Astrocyte (in vitro differentiated cells and primary cell): ENCODE results near the gene ATP8B4. TPM values are rescaled to one million over a fixed set of nuclear protein-coding genes. Genes with fewer than 3 reads are reported as not detected.

ENCODE experiments used
- DNase-seq: peaks from one replicate; pipeline ENCODE4 v3.0.0-alpha.2; 2010; ENCODE audit warnings: low read depth
- FAIRE-seq: peaks from 2 replicates; lab custom pipeline; 2011; peaks lifted over from hg19 to GRCh38; lab: Jason Lieb, UNC
- H2AFZ ChIP-seq: 2 replicates; pipeline ENCODE4 v1.6.0; 2012; ENCODE audit warnings: low read depth, low read length, inconsistent platforms
- H3K27ac ChIP-seq: 2 replicates; pipeline ENCODE4 v1.5.1; 2011; ENCODE audit warnings: low read depth, low read length, inconsistent platforms
- H3K27me3 ChIP-seq: 2 replicates; pipeline ENCODE4 v1.6.0; 2011; ENCODE audit warnings: low read length, inconsistent platforms; ENCODE audit not compliant: insufficient read depth
- H3K36me3 ChIP-seq: 2 replicates; pipeline ENCODE4 v1.5.1; 2011; ENCODE audit warnings: low read length, inconsistent platforms; ENCODE audit not compliant: insufficient read depth
- H3K4me1 ChIP-seq: 2 replicates; pipeline ENCODE4 v1.5.1; 2011; ENCODE audit warnings: low read length, inconsistent platforms; ENCODE audit not compliant: insufficient read depth
- H3K4me2 ChIP-seq: 2 replicates; pipeline ENCODE4 v1.6.0; 2012; ENCODE audit warnings: low read length, inconsistent platforms
- H3K4me3 ChIP-seq: 2 replicates; pipeline ENCODE4 v1.5.1; 2011; ENCODE audit warnings: low read depth, mild to moderate bottlenecking, low read length, inconsistent platforms; ENCODE audit not compliant: insufficient read depth
- H3K79me2 ChIP-seq: 2 replicates; pipeline ENCODE4 v1.6.0; 2012; ENCODE audit warnings: mild to moderate bottlenecking, low read length, inconsistent platforms; ENCODE audit not compliant: insufficient read depth
- H3K9ac ChIP-seq: 2 replicates; pipeline ENCODE4 v1.6.0; 2012; ENCODE audit warnings: mild to moderate bottlenecking, low read length, inconsistent platforms
- H3K9me3 ChIP-seq: 2 replicates; pipeline ENCODE4 v1.5.1; 2012; ENCODE audit warnings: low read depth, mild to moderate bottlenecking, low read length, inconsistent platforms; ENCODE audit not compliant: insufficient read depth
- H4K20me1 ChIP-seq: 2 replicates; pipeline ENCODE4 v1.6.0; 2012; ENCODE audit warnings: low read length, inconsistent platforms; ENCODE audit not compliant: insufficient read depth
- H3K27ac Mint-ChIP-seq: one replicate; pipeline ENCODE4 v1.8.0; 2021; ENCODE audit warnings: mild to moderate bottlenecking, mixed read lengths; ENCODE audit not compliant: unreplicated experiment
- H3K27me3 Mint-ChIP-seq: one replicate; pipeline ENCODE4 v1.8.0; 2021; ENCODE audit warnings: low read depth, mixed read lengths; ENCODE audit not compliant: unreplicated experiment
- H3K36me3 Mint-ChIP-seq: one replicate; pipeline ENCODE4 v1.8.0; 2021; ENCODE audit warnings: low read depth, mixed read lengths; ENCODE audit not compliant: unreplicated experiment
- H3K4me1 Mint-ChIP-seq: one replicate; pipeline ENCODE4 v1.8.0; 2021; ENCODE audit warnings: low read depth, mixed read lengths; ENCODE audit not compliant: unreplicated experiment
- H3K4me3 Mint-ChIP-seq: one replicate; pipeline ENCODE4 v1.8.0; 2021; ENCODE audit warnings: mild to moderate bottlenecking, moderate library complexity, mixed read lengths; ENCODE audit not compliant: unreplicated experiment
- H3K9me3 Mint-ChIP-seq: one replicate; pipeline ENCODE4 v1.8.0; 2021; ENCODE audit warnings: mild to moderate bottlenecking, mixed read lengths; ENCODE audit not compliant: unreplicated experiment
- EZH2 ChIP-seq: IDR thresholded peaks from 2 replicates; pipeline ENCODE4 v1.6.1; 2012; ENCODE audit warnings: mild to moderate bottlenecking, low read length, inconsistent platforms; ENCODE audit not compliant: insufficient read depth
- total RNA-seq: library from RNA; stranded (reverse); gene quantifications from 2 replicates; pipeline ENCODE4 v1.2.1, GENCODE V29; 2021
- TF ChIP-seq, protein P1 (sequence below): IDR thresholded peaks from 2 replicates; pipeline ENCODE4 v1.5.1; 2011; ENCODE audit warnings: low read depth, mild to moderate bottlenecking, inconsistent platforms, low read length, moderate library complexity; ENCODE audit not compliant: insufficient read depth

ATP8B4 gene
- total RNA-seq, 1 donor from 2014 or later: 0.23 TPM

DNA sequence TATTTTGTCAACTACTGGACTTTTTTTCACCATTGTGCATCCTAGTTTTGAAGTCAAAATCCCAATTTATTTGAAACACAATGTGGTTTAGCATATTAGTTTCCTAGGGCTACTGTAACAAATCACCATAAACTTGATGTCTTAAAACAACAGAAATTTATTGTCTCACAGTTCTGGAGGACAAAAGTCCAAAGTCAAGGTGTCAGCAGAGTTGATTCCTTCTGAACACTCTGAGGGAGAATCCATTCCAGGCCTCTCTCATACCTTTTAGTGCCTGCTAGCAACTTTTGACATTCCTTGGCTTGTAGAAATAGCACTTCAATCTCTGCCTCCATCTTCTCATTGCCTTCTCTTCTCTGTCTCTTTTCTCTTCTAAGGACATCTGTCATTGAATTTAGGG lies 48.1 kb upstream of the ATP8B4 start:
- H3K36me3 Mint-ChIP-seq: peaks cover 2% of the 10 kb centered on the region
- Histone ChIP-seq H3K27ac (no peak overlapping the region), H3K9me3 (no peaks in the 10 kb centered on the region), H4K20me1 (no peaks in the 10 kb centered on the region), H3K79me2 (no peaks in the 10 kb centered on the region), H3K9ac (no peak overlapping the region), H3K4me2 (no peak overlapping the region), H3K4me3 (no peak overlapping the region), H3K4me1 (peaks cover 10% of the 10 kb centered on the region), H2AFZ (no peak overlapping the region), H3K27me3 (no peaks in the 10 kb centered on the region), H3K36me3 (no peaks in the 10 kb centered on the region)
- FAIRE-seq: no peak
- H3K27me3 Mint-ChIP-seq: no peaks in the 10 kb centered on the region
- H3K9me3 Mint-ChIP-seq: peaks cover 7% of the 10 kb centered on the region
- TF ChIP-seq, protein P1, sequence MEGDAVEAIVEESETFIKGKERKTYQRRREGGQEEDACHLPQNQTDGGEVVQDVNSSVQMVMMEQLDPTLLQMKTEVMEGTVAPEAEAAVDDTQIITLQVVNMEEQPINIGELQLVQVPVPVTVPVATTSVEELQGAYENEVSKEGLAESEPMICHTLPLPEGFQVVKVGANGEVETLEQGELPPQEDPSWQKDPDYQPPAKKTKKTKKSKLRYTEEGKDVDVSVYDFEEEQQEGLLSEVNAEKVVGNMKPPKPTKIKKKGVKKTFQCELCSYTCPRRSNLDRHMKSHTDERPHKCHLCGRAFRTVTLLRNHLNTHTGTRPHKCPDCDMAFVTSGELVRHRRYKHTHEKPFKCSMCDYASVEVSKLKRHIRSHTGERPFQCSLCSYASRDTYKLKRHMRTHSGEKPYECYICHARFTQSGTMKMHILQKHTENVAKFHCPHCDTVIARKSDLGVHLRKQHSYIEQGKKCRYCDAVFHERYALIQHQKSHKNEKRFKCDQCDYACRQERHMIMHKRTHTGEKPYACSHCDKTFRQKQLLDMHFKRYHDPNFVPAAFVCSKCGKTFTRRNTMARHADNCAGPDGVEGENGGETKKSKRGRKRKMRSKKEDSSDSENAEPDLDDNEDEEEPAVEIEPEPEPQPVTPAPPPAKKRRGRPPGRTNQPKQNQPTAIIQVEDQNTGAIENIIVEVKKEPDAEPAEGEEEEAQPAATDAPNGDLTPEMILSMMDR: no peak
- TF ChIP-seq EZH2: no peak
- H3K4me1 Mint-ChIP-seq: peaks cover 6% of the 10 kb centered on the region
- H3K4me3 Mint-ChIP-seq: no peak overlapping the region
- H3K27ac Mint-ChIP-seq: no peak overlapping the region
- no peak for DNase-seq

DNA sequence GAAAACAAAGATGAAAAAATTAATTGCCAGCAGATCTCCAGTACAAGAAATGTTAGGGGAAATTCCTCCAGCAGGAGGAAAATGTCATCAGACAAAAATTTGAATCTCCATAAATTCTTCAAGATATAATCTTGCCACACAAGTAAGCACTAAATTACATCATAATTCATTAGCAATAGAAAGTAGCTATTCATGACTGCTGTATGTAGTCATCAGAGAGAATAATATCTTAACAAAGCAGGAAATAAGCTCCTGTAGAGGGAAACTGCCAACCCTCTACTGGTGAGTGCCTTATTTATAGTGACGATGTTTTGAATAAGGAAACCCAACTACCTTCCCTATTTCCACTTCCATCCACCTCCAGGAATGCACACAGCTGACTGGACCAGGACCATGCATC lies 47.2 kb upstream of the ATP8B4 start:
- H3K27me3 ChIP-seq: no peaks in the 10 kb centered on the region
- no peak for FAIRE-seq
- TF ChIP-seq EZH2: no peak
- TF ChIP-seq, protein P1: no peak
- peak overlapping the region; percentile 20 for H3K9ac ChIP-seq
- no peak overlapping the region for H3K4me3 Mint-ChIP-seq
- H3K9me3 ChIP-seq: no peaks in the 10 kb centered on the region
- peak overlapping the region; percentile 28 for H3K27ac ChIP-seq
- H3K36me3 ChIP-seq: no peaks in the 10 kb centered on the region
- no peaks in the 10 kb centered on the region for H3K79me2 ChIP-seq
- H3K27me3 Mint-ChIP-seq: no peaks in the 10 kb centered on the region
- H3K4me3 ChIP-seq: no peak overlapping the region
- H2AFZ ChIP-seq: no peak overlapping the region
- H3K9me3 Mint-ChIP-seq: no peaks in the 10 kb centered on the region
- no peak overlapping the region for H3K27ac Mint-ChIP-seq
- H3K36me3 Mint-ChIP-seq: peaks cover 2% of the 10 kb centered on the region
- H3K4me1 Mint-ChIP-seq: peaks cover 6% of the 10 kb centered on the region
- DNase-seq: peak; percentile 88
- H3K4me1 ChIP-seq: peaks cover 10% of the 10 kb centered on the region
- H3K4me2 ChIP-seq: peak overlapping the region; percentile 58
- H4K20me1 ChIP-seq: no peaks in the 10 kb centered on the region

DNA sequence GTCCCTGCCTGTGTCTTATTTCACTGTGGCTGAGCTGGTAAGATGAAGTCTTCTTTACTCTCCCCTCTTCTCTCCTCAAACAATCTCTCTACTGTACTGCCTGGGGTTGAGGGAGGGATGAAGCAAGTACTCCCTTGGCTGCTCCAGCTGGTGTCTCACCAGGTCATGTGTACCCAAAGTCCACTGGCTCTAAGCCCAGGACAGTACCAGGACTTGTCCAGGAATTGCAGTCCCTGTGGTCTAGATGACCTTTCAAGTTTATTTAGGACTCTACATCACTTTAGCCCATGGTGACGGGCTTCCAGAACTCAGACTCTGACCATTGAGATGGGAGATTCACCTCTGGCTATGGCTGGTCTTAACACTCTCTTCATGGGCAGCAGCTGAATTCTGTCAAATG lies 45.4 kb upstream of the ATP8B4 start:
- H3K27me3 Mint-ChIP-seq: no peaks in the 10 kb centered on the region
- Histone ChIP-seq H3K79me2 (no peaks in the 10 kb centered on the region), H4K20me1 (no peaks in the 10 kb centered on the region), H3K36me3 (no peaks in the 10 kb centered on the region), H3K9ac (no peak overlapping the region), H3K4me3 (no peak overlapping the region), H3K4me1 (peaks cover 10% of the 10 kb centered on the region), H3K27me3 (no peaks in the 10 kb centered on the region), H3K27ac (no peak overlapping the region), H3K9me3 (no peaks in the 10 kb centered on the region), H3K4me2 (no peak overlapping the region), H2AFZ (no peak overlapping the region)
- DNase-seq: no peak
- peaks cover 2% of the 10 kb centered on the region for H3K9me3 Mint-ChIP-seq
- H3K27ac Mint-ChIP-seq: no peak overlapping the region
- H3K4me1 Mint-ChIP-seq: peaks cover 6% of the 10 kb centered on the region
- no peak for FAIRE-seq
- H3K4me3 Mint-ChIP-seq: no peak overlapping the region
- H3K36me3 Mint-ChIP-seq: peaks cover 2% of the 10 kb centered on the region
- no peak for TF ChIP-seq EZH2
- TF ChIP-seq, protein P1: no peak
